GM19324 (cell line): ENCODE measurements around the gene ABRACL.
"Not testable (repeated sequence)": the region's sequence is repeated elsewhere in the genome, so short reads cannot be mapped to it uniquely, and the experiment has no call there.

ENCODE experiments used
- ATAC-seq: cut with Tn5 transposase; IDR thresholded peaks from one replicate; pipeline ENCODE4 v1.9.1; 2021; ENCODE audit warnings: mild to moderate bottlenecking, moderate library complexity; ENCODE audit not compliant: unreplicated experiment, low FRiP score

ABRACL gene

GRCh38 chr6:139010674-139011073 is 17.9 kb upstream of the ABRACL start:
- ATAC-seq, result no peak

DNA sequence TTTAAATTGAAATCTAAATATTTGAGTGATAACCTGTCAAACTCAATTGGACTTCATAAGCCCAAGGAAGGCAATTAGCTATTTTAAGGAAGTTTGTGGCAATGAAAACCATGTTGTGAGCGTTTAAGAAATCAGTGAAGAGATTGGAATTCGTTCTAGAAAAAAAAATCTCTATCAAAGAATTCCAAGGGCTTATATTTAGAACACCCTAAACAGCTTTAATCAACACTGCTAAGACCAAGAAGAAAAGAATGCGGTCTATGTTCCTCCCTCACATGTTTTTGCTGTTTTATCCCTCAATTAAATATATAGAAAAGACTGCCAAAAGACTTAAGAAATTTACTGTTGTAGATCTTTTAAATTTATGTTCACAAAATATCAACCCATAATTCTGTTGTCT is 16.6 kb upstream of the ABRACL start:
- ATAC-seq, result no peak

DNA sequence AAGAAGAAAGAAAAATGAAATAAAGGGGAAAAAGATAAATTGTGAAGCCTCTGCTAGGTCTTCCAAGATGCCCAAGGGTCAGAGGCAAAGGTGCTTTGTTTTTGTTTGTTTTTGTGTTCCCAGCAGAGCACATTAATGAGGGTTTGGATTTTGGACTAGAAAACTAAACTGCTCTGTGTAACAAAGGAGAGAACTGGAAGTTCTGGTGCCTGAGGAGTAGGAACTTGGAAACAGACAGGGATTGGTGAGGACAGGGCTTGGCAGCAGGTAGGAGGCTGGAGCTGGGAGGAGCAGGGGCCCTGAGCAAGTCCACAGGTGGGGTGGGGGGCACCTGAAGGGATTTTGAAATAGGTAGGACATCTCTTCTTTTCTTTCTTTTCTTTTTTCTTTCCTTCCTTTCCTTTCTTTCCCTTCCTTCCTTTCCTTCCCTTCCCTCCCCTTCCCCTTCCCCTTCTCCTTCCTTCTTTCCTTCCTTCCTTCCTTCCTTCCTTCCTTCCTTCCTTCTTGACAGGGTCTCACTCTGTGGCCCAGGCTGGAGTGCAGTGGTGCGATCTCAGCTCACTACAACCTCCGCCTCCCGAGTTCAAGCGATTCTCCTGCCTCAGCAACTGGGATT is 15.3 kb upstream of the ABRACL start:
- no peak for ATAC-seq

GRCh38 chr6:139014945-139015344 is 13.6 kb upstream of the ABRACL start:
- no peak for ATAC-seq

DNA sequence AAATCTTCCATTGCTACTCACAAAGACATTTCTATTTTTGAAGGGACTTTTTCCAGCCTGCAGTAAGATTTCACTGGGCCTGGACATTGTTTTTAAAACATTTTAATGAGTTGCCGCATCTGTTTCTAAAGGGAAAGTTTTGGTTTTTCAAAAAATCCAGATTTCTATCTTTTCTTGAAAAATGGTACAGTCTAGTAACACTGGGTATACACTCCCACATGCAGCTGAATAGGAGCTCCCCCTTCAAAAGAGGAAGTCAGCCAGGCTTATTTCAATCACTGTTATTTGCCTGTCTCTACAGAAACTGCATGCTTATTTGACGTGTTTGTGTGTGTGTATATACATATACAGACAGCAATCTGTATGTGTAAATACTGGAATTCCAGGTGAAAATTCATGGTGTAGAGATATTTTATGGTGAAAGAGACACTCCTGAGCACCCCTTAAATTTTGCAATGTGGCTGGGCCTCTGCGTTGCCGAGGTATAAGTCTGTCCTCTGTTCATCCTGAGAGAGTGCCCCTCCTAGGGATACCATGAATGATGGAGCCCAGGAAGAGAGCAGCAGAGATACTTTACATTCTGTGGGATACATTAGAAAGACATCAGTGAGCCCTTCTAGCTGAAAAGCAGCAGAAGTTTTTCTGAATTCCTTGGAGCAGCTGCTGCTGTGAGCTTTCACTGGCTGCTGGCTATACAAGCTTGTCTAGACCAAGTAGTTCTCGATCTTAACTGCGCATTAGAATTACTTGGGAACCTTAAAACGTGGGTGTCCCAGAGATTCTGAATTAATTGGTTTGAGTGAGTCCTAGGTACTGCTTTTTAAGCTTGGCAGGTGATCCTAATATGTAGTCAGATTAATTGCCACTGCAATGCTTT is 12.0 kb upstream of the ABRACL start:
- ATAC-seq, result peak; percentile 83

DNA sequence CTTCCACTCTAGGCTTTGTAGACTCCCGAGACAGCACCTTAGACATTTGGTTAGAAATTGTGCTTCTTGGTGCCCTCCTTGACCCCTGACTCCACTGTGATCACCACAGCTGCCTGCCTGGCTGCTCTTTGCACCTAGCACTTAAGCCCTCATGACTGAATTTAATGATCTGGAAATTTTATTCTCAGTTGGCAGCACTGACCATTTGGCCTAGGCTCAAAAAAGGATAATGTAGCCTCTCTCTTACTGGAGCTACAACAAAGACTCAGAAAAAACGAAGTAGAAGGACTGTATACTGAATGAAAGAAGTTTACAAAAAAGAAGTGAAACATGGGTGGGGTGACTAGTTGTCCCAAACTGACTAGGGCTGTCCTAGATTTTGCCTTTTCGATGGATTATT is 11.3 kb upstream of the ABRACL start:
- ATAC-seq, result no peak

DNA sequence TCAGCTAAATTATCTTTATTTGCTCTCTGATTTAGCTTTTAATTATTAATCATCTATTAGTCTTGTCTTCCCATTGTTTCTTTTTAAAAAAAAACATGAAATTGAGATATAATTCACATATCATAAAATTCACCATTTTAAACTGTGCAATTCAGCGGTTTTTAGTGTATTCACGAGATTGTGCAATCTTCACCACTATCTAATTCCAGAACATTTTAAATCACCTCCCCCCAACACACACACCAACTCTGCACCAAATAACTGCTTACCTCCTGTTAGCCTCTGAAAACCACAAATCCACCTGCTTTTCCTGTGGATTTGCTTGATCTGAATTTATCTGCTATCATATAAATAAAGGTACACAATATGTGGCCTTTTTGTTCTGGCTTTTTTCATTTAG is 8.8 kb upstream of the ABRACL start:
- no peak for ATAC-seq

GRCh38 chr6:139020689-139021088 is 7.9 kb upstream of the ABRACL start:
- ATAC-seq, result no peak

DNA sequence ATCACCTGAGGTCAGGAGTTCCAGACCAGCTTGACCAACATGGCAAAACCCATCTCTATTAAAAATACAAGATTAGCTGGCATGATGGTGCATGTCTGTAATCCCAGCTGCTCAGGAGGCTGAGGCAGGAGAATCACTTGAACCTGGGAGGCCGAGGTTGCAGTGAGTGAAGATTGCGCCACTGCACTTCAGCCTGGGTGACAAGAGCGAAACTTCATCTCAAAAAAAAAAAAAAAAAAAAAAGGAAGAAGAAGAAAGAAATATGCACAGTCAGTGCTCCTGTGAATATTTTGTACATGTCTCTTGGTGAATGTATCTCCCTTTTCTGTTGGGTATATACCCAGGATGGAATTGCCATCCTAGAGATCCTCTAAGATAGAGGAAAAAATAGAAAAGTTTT is 3.1 kb upstream of the ABRACL start:
- not testable (repeated sequence) for ATAC-seq

GRCh38 chr6:139027620-139028182 is 844 bp upstream of the ABRACL start:
- ATAC-seq, result no peak

DNA sequence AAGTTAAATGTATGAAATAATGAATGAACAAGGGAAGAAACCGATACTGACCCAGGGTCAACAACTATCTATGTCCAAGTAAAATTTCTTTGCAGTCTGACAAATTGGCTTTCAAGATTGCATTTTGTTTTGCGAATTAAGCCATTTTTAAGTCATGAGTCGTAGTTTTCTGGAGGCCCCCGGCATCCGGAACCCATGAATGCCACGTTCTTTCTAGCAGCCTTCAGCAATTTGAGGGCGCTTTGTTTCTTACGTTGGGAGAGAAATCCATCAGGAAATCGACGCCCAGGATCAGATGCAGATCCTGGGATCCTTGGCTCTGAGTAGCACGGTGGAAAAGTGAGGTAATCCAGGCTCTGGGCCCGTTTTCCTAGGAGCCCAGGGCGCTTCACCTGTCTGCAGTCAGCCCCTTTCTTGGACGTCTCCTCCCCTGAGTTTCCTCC is 309 bp upstream of the ABRACL start:
- peak; percentile 1 for ATAC-seq

DNA sequence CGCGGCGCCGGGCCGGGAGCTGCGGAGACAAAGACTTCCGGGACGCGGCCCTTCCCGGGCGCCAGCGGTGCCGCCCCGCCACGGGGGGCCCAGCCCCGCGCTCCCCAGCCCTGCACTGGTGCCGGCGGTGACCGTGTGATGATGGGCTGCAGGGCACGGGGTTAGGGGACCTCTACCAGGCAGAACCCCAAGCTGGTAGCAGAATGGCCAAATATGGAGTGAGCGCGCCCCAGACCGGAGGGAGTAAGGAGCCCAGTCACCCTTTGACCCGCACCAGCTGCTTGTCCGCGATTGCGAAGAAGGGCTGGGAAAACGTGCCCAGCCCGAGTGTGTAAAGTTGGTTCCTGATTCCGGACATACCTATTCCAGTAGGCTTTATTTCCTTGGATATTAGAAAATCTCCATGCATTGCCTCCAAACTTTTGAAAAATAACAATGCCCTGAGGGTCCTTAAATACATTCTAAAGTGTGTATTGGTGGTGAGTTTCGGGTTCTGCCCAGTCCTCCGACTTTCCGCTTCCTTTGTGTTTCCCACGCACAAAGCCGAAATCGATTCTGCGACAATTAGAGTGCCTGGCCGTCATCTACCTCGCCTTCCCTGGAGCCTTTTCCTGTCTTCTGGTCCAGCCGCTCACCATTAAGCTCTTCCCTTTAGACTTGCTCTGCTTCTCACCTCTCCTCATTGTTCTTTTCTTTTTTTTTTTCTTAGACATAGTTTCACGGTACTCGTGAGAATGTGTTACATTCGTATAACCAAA is 1.1 kb downstream of the ABRACL start:
- ATAC-seq, result peak; percentile 45

- ATAC-seq, result peak; percentile 24
Measured at GRCh38 chr6:139030228-139030963, 1.9 kb downstream of the ABRACL start.

- no peak for ATAC-seq
Measured at GRCh38 chr6:139037490-139037889, 8.9 kb downstream of the ABRACL start.

GRCh38 chr6:139044250-139044649 is 15.7 kb downstream of the ABRACL start:
- ATAC-seq, result no peak

DNA sequence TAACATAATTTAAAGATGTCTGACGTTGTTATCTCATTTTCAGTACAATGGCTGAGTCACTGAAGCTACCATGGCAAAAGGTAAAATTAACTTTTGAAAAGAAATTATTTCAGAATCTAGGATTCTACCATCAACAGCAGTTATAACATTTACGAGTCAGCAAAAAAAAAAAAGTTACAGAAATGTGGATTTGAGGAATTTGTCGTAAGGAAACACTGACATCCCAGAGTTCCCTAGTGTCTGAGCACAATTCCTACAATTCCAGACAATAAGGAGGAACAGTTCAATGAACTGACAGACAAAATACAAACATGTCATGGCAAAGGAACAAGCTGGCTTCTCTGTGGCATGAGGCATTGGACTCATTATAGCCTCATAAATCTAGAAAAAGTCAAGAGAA is 19.1 kb downstream of the ABRACL start:
- ATAC-seq, result no peak

DNA sequence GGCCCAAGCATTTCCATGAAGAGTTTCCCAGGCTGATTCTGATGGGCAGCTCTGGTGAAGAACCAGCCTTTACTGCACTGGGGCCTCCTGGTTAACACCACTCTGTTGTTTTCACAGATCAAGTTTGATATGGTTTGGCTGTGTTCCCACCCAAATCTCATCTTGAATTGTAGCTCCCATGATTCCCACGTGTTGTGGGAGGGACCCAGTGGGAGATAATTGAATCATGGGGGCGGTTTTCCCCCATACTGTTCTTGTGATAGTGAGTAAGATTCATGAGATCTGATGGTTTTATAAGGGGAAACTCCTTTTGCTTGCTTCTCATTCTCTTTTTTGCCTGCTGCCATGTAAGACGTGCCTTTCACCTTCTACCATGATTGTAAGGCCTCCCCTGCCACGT is 20.4 kb downstream of the ABRACL start:
- not testable (repeated sequence) for ATAC-seq

GRCh38 chr6:139050131-139050769 is 21.7 kb downstream of the ABRACL start:
- ATAC-seq, result not testable (repeated sequence)

DNA sequence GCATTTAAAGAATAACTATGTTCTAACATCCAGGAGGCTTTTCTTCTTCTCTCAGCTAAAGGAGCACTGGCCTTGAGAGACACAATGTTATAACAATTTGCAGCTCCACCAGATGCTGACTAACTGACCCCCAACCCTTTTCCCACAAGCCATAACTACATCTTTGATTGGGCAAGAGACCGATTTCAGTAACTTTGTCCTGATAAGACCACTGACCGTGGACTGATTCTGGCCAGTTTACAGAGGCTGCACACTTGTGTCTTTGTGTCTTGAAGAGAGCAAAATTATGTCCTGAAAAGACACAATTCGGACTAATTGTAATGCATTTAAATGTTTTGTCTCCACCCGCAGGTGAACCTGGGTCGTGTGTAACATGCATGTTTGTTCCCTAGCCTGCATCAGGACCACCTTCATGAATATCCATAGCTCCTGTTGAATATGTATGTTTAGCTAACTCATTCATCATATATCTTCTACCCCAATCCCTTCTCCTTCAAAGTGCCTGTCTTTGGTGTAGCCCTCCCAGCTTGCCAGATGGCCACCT is 22.3 kb downstream of the ABRACL start:
- no peak for ATAC-seq
